OCI-LY3 (cell line): ENCODE measurements around the gene PLEKHG3.

ENCODE experiments used
- H2AFZ ChIP-seq: fragments of 200-600, 300-600 bp; shearing (Covaris generic); 2 replicates; pipeline ENCODE4 v1.6.0; 2014; ENCODE audit warnings: antibody characterized with exemption, low read depth, low read length
- H3K27ac ChIP-seq: fragments of 200-600, 300-600 bp; sonication (generic); 2 replicates; pipeline ENCODE4 v1.5.1; 2014; ENCODE audit warnings: mild to moderate bottlenecking, low read length, moderate library complexity, mixed read lengths
- H3K27me3 ChIP-seq: fragments of 200-600, 300-600 bp; sonication (generic); 2 replicates; pipeline ENCODE4 v1.6.1; 2014; ENCODE audit warnings: low read depth, low read length, mixed read lengths
- H3K36me3 ChIP-seq: fragments of 200-600, 300-600 bp; sonication (generic); replicated peaks from 2 replicates; pipeline ENCODE3; 2014; ENCODE audit warnings: low read depth, low read length, mixed read lengths
- H3K4me1 ChIP-seq: fragments of 300-600, 200-600 bp; sonication (generic); 2 replicates; pipeline ENCODE4 v1.6.1; 2014; ENCODE audit warnings: low read length, mixed read lengths
- H3K4me2 ChIP-seq: fragments of 200-600, 300-600 bp; sonication (generic); 2 replicates; pipeline ENCODE4 v1.6.1; 2014; ENCODE audit warnings: low read length, mixed read lengths
- H3K4me3 ChIP-seq: fragments of 300-600, 200-600 bp; sonication (generic); 2 replicates; pipeline ENCODE4 v1.5.1; 2014; ENCODE audit warnings: antibody characterized with exemption, mild to moderate bottlenecking, low read length, moderate library complexity
- H3K79me2 ChIP-seq: fragments of 300-600, 200-600 bp; shearing (Covaris generic); 2 replicates; pipeline ENCODE4 v1.6.1; 2014; ENCODE audit warnings: mild to moderate bottlenecking, low read length, mixed read lengths
- H3K9ac ChIP-seq: fragments of 300-600, 200-600 bp; shearing (Covaris generic); 2 replicates; pipeline ENCODE4 v1.6.0; 2014; ENCODE audit warnings: mild to moderate bottlenecking, low read length, moderate library complexity
- H3K9me3 ChIP-seq: fragments of 200-600, 300-600 bp; shearing (Covaris generic); 2 replicates; pipeline ENCODE4 v1.6.1; 2014; ENCODE audit warnings: low read length, mixed read lengths; ENCODE audit not compliant: insufficient read depth
- H4K20me1 ChIP-seq: fragments of 200-600, 300-600 bp; sonication (generic); 2 replicates; pipeline ENCODE4 v1.6.1; 2016; ENCODE audit warnings: low read length, mixed read lengths; ENCODE audit not compliant: insufficient read depth
- EZH2phosphoT487 ChIP-seq: fragments of 200-600 bp; shearing (Covaris generic); IDR thresholded peaks from 2 replicates; pipeline ENCODE4 v1.6.1; 2018; ENCODE audit warnings: antibody characterized with exemption, mixed run types, low read depth
- TF ChIP-seq, protein P1 (sequence below): fragments of 200-600, 300-600 bp; sonication (generic); IDR thresholded peaks from 2 replicates; pipeline ENCODE4 v1.5.1; 2014; ENCODE audit warnings: antibody characterized with exemption, low read length, low read depth

Gene PLEKHG3

DNA sequence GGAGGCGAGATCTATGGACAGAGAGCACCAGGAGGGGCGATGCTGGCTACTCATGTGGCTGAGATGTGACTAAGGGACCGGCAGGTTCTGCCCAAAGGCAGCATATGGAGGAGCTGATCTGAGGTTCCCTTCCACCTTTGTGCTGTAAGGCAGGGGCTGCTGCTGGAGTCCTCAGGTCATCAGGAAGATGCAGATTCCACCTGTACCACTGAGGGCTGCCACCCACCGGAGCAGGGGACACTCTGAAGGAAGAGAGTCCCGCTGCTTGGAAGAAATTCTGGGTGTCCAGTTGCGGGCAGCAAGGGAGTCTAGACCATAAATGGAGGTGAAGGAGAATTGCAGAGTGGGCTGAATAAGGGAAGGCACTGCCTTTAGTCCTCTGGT, 55.3 kb downstream of the PLEKHG3 start:
- Histone ChIP-seq H2AFZ (no peak overlapping the region), H3K9ac (no peak overlapping the region), H3K4me2 (no peak overlapping the region), H3K27ac (no peak overlapping the region), H3K36me3 (no peaks in the 10 kb centered on the region), H3K27me3 (peaks cover 35% of the 10 kb centered on the region), H3K4me3 (no peak overlapping the region), H4K20me1 (no peaks in the 10 kb centered on the region), H3K4me1 (peaks cover 5% of the 10 kb centered on the region; the same call in 1 of the 2 replicates), H3K79me2 (no peaks in the 10 kb centered on the region), H3K9me3 (no peaks in the 10 kb centered on the region)
- TF ChIP-seq, protein P1, sequence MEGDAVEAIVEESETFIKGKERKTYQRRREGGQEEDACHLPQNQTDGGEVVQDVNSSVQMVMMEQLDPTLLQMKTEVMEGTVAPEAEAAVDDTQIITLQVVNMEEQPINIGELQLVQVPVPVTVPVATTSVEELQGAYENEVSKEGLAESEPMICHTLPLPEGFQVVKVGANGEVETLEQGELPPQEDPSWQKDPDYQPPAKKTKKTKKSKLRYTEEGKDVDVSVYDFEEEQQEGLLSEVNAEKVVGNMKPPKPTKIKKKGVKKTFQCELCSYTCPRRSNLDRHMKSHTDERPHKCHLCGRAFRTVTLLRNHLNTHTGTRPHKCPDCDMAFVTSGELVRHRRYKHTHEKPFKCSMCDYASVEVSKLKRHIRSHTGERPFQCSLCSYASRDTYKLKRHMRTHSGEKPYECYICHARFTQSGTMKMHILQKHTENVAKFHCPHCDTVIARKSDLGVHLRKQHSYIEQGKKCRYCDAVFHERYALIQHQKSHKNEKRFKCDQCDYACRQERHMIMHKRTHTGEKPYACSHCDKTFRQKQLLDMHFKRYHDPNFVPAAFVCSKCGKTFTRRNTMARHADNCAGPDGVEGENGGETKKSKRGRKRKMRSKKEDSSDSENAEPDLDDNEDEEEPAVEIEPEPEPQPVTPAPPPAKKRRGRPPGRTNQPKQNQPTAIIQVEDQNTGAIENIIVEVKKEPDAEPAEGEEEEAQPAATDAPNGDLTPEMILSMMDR = no peak
- no peak for TF ChIP-seq EZH2phosphoT487

DNA sequence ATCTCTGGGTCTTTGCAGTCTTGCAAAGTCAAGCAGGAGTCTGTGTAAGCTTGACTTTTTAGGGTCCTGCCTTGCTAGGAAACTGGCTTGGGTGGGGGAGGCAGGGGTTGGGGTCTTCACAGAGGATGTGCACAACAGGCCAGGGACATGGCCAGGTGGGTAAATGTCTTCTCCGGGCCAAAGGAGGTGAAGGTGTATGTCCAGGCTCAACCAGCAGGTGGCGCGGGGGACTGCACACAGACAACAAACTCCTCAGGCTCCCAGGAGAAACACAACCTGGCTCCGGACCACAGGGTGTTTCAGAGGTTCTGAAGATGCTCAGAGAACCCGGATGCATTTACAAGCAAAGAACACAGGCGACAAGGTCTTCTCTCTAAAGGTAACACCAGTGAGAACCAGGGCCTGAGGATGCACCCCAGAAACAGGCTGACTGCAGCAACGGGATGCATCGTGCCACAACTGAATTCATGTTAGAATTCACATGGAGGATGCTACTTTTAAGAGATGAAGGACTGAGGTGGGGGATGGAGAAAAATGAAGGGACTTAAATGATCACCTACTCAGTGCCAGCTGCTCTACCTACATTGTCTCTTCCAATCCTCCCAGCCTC, 56.0 kb downstream of the PLEKHG3 start:
- TF ChIP-seq, protein P1 = peak; percentile 79
- TF ChIP-seq EZH2phosphoT487 = no peak
- H3K27me3 ChIP-seq = peaks cover 28% of the 10 kb centered on the region
- H2AFZ ChIP-seq = no peak overlapping the region
- no peak overlapping the region for H3K4me2 ChIP-seq
- H3K27ac ChIP-seq = no peak overlapping the region
- no peaks in the 10 kb centered on the region for H4K20me1 ChIP-seq
- no peaks in the 10 kb centered on the region for H3K79me2 ChIP-seq
- peaks cover 6% of the 10 kb centered on the region; the same call in 1 of the 2 replicates for H3K4me1 ChIP-seq
- H3K9me3 ChIP-seq = no peaks in the 10 kb centered on the region
- H3K36me3 ChIP-seq = no peaks in the 10 kb centered on the region
- H3K4me3 ChIP-seq = no peak overlapping the region
- no peak overlapping the region for H3K9ac ChIP-seq

DNA sequence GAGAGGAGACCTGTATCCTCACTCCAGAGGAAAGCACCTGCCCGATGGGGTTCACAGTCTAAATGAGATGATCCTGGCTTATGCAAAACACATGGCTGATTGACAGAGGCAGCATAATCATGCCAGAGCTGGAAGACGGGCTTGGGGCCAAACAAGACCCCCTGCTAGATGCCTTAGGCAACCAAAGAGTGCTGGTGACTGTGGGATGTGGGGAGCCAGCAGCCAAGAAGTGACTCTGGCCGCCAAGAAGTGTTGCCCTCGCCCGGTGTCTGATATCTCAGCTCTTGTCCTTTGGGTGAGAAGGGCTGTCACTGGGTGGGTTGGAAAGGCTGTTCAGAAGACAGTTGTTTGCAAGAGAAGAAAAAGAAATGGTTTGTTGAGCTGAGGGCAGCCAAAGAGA, 56.7 kb downstream of the PLEKHG3 start:
- H3K4me1 ChIP-seq = peaks cover 6% of the 10 kb centered on the region; the same call in 1 of the 2 replicates
- no peak overlapping the region for H3K4me3 ChIP-seq
- no peak overlapping the region for H2AFZ ChIP-seq
- H4K20me1 ChIP-seq = no peaks in the 10 kb centered on the region
- H3K9ac ChIP-seq = no peak overlapping the region
- TF ChIP-seq, protein P1 = no peak
- no peak for TF ChIP-seq EZH2phosphoT487
- peaks cover 25% of the 10 kb centered on the region for H3K27me3 ChIP-seq
- H3K4me2 ChIP-seq = no peak overlapping the region
- H3K27ac ChIP-seq = no peak overlapping the region
- H3K9me3 ChIP-seq = no peaks in the 10 kb centered on the region
- no peaks in the 10 kb centered on the region for H3K36me3 ChIP-seq
- H3K79me2 ChIP-seq = no peaks in the 10 kb centered on the region

DNA sequence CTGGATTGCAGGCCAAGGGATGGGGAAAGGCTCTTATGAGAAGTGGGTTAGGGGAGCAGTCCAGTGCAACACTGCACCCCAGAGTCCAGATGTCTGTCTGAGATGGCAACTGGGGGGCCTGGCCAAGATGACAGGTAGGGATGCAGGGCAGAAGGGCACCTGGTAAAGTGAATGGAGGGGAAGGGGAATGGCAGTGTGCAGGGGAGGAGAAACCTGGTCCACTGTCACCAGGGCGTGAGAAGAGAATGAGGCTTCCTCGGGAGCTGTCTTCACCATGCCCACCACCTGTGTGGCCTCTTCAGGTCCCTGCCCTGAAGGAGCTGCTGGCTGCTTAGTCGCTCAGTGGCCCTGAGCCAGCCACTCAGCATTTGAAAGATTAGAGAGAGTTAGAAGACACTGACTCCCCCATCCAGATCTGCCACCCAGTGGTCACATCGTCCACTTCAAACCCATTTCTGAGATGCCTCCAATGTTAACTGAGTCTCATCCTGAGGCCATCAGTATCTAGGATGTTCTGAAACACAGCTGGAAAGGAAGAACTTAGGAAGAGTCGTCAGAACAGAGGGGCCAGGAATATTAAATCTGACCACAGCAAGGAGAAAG, 57.3 kb downstream of the PLEKHG3 start:
- H3K36me3 ChIP-seq = no peaks in the 10 kb centered on the region
- H3K27ac ChIP-seq = no peak overlapping the region
- H3K4me3 ChIP-seq = no peak overlapping the region
- no peak overlapping the region for H3K9ac ChIP-seq
- H3K4me1 ChIP-seq = peaks cover 6% of the 10 kb centered on the region; the same call in 1 of the 2 replicates
- TF ChIP-seq EZH2phosphoT487 = no peak
- TF ChIP-seq, protein P1 = peak; percentile 43
- H3K4me2 ChIP-seq = no peak overlapping the region
- H3K9me3 ChIP-seq = no peaks in the 10 kb centered on the region
- H3K27me3 ChIP-seq = peaks cover 25% of the 10 kb centered on the region
- H3K79me2 ChIP-seq = no peaks in the 10 kb centered on the region
- no peaks in the 10 kb centered on the region for H4K20me1 ChIP-seq
- no peak overlapping the region for H2AFZ ChIP-seq
